ENCODE measurements around the gene LZTS2.

DNA sequence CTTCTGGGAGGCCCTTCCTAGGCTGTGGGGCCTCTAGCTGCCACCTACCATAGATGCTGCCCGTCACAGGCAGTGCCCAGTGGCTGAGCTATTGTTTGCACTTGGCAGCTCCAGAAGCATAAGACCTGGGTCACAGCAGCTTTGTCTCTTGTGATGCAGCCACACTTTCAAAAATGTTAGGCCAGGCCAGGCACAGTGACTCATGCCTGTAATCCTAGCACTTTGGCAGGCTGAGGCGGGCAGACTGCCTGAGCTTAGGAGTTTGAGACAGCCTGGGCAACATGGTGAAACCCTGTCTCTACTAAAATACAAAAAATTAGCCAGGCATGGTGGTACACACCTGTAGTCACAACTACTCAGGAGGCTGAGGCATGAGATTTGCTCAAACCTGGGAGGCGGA, 52.7 kb downstream of the LZTS2 start:
- TF ChIP-seq CTCF (conservative IDR thresholded peaks at IDR 0.05; ENCODE audit: low read depth, low read length) = no peak
- TF ChIP-seq POLR2A (IDR thresholded peaks at IDR 0.05; ENCODE audit: low read depth, low read length) = no peak
- no peak for TF ChIP-seq RFX5 (IDR thresholded peaks at IDR 0.05; ENCODE audit: low read depth, low read length)
- no peak for TF ChIP-seq CEBPB (IDR thresholded peaks at IDR 0.05; ENCODE audit: low read depth, low read length)
- TF ChIP-seq NFE2L2 (IDR thresholded peaks at IDR 0.05; ENCODE audit: low read depth, low read length) = no peak
- no peak for TF ChIP-seq BHLHE40 (IDR thresholded peaks at IDR 0.05; ENCODE audit: low read depth, low read length)
- TF ChIP-seq, protein P1, sequence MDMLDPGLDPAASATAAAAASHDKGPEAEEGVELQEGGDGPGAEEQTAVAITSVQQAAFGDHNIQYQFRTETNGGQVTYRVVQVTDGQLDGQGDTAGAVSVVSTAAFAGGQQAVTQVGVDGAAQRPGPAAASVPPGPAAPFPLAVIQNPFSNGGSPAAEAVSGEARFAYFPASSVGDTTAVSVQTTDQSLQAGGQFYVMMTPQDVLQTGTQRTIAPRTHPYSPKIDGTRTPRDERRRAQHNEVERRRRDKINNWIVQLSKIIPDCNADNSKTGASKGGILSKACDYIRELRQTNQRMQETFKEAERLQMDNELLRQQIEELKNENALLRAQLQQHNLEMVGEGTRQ (IDR thresholded peaks at IDR 0.05; ENCODE audit: low read depth, low read length) = no peak
- TF ChIP-seq SMC3 (IDR thresholded peaks at IDR 0.05; ENCODE audit: low read depth, low read length) = no peak
- TF ChIP-seq CHD1 (IDR thresholded peaks at IDR 0.05; ENCODE audit: low read depth, low read length) = no peak
- no peak for TF ChIP-seq MXI1 (IDR thresholded peaks at IDR 0.05; ENCODE audit: borderline replicate concordance, low read depth, low read length)
- TF ChIP-seq RCOR1 (IDR thresholded peaks at IDR 0.05; ENCODE audit: insufficient replicate concordance, low read length) = no peak
- TF ChIP-seq MAFK (IDR thresholded peaks at IDR 0.05; ENCODE audit: low read depth, low read length) = no peak
- TF ChIP-seq RAD21 (IDR thresholded peaks at IDR 0.05; ENCODE audit: low read length) = no peak

Measured in IMR-90 (cell line).